Breast epithelium (tissue), 4 donors: Measurements from ENCODE around the gene ZSCAN23. TPM values are rescaled to one million over a fixed set of nuclear protein-coding genes. Genes with fewer than 3 reads are reported as not detected.

Experiments used
- DNase-seq, 2 donors: peaks; one replicate each; pipeline ENCODE4 v3.0.0-alpha.2; 2019; ENCODE audit warnings: low spot score in 2 of 2
- H3K27ac ChIP-seq, 2 donors: fragments of 200-600 bp; sonication (generic) in 1 of 2; one replicate each; pipeline ENCODE4 v1.5.1; 2016 to 2019; ENCODE audit warnings: mild to moderate bottlenecking in 1 of 2
- H3K27me3 ChIP-seq, 2 donors: fragments of 200-600 bp; sonication (generic) in 1 of 2; one replicate each; pipeline versions ENCODE4 v1.5.1 to v1.6.0; 2017 to 2019; ENCODE audit warnings: control low read depth in 1 of 2, mild to moderate bottlenecking in 1 of 2
- H3K36me3 ChIP-seq: fragments of 200-600 bp; one replicate; pipeline ENCODE4 v1.5.1; 2019
- H3K4me1 ChIP-seq, 2 donors: fragments of 200-600 bp; sonication (generic); one replicate each; pipeline ENCODE4 v1.5.1; 2016 to 2019; ENCODE audit warnings: control low read depth in 1 of 2
- H3K4me3 ChIP-seq, 3 donors: fragments of 200-600 bp; sonication (generic); 1 replicate in 2 of 3; 2 replicates in 1 of 3; pipeline ENCODE4 v1.5.1; 2016 to 2019; ENCODE audit warnings: mild to moderate bottlenecking in 3 of 3, moderate library complexity in 2 of 3
- H3K9me3 ChIP-seq, 2 donors: fragments of 200-600 bp; sonication (generic) in 1 of 2; one replicate each; pipeline ENCODE4 v1.5.1; 2016 to 2019; ENCODE audit warnings: control low read depth in 1 of 2
- POLR2A ChIP-seq: fragments of 450-650 bp; IDR thresholded peaks from one replicate; pipeline ENCODE4 v1.6.1; 2016; ENCODE audit warnings: antibody characterized with exemption, mild to moderate bottlenecking, moderate library complexity
- POLR2AphosphoS5 ChIP-seq, 3 donors: sonication (generic); formaldehyde crosslinking; IDR thresholded peaks; one replicate each; pipeline ENCODE4 v1.6.1; 2017; ENCODE audit warnings: antibody characterized with exemption in 3 of 3
- intact Hi-C: fragments of 100-400 bp; cut with DNase I; formaldehyde crosslinking; loops from one replicate; pipeline ENCODE4 v1.15.1; 2023; ENCODE audit warnings: low total_unique reads
- total RNA-seq, 3 donors: library from RNA; depleted of rRNA; stranded (reverse); fragments of >200 nt; gene quantifications; one replicate each; pipeline ENCODE4 v1.1.0, GENCODE V29; 2016
- TF ChIP-seq, protein P1 (sequence below), 3 donors: fragments of 450-650 bp; IDR thresholded peaks; one replicate each; pipeline ENCODE4 v1.5.1; 2016 to 2017; ENCODE audit warnings: antibody characterized with exemption in 3 of 3, mild to moderate bottlenecking in 3 of 3, moderate library complexity in 3 of 3

Gene ZSCAN23
- total RNA-seq, 3 donors from 2014 or later: 1.1 to 6.0 (median 5.6) TPM

DNA sequence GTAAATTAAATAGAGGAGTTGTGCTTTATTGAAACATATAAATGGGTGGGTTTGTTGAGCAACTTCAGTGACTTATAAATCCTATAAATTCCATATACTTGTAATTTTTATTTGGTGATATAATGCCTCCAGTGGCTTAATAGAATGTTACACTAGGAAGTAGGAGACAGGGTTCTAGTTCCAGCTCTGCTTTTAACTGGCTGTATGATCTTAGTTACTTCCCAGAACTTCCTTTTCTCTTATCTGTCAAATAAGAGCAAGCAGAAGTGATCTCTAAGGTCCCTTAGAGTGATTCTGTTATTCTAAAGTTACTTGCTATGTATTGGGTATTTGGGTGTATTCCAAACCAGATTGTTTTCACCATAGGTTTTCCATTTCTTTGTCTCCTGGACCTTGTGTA, 10.2 kb downstream of the ZSCAN23 start:
- Histone ChIP-seq H3K27me3 (no peaks in the 10 kb centered on the region), H3K9me3 (no peaks in the 10 kb centered on the region), H3K4me3 (no peak overlapping the region), H3K4me1 (no peaks in the 10 kb centered on the region), H3K36me3 (no peaks in the 10 kb centered on the region), H3K27ac (no peak overlapping the region)
- TF ChIP-seq POLR2A (no peak), POLR2AphosphoS5 (IDR thresholded peaks at IDR 0.05) (no peak)
- TF ChIP-seq, protein P1, sequence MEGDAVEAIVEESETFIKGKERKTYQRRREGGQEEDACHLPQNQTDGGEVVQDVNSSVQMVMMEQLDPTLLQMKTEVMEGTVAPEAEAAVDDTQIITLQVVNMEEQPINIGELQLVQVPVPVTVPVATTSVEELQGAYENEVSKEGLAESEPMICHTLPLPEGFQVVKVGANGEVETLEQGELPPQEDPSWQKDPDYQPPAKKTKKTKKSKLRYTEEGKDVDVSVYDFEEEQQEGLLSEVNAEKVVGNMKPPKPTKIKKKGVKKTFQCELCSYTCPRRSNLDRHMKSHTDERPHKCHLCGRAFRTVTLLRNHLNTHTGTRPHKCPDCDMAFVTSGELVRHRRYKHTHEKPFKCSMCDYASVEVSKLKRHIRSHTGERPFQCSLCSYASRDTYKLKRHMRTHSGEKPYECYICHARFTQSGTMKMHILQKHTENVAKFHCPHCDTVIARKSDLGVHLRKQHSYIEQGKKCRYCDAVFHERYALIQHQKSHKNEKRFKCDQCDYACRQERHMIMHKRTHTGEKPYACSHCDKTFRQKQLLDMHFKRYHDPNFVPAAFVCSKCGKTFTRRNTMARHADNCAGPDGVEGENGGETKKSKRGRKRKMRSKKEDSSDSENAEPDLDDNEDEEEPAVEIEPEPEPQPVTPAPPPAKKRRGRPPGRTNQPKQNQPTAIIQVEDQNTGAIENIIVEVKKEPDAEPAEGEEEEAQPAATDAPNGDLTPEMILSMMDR (IDR thresholded peaks at IDR 0.05): no peak
- DNase-seq: no peak
- intact Hi-C loops: no loop called here

DNA sequence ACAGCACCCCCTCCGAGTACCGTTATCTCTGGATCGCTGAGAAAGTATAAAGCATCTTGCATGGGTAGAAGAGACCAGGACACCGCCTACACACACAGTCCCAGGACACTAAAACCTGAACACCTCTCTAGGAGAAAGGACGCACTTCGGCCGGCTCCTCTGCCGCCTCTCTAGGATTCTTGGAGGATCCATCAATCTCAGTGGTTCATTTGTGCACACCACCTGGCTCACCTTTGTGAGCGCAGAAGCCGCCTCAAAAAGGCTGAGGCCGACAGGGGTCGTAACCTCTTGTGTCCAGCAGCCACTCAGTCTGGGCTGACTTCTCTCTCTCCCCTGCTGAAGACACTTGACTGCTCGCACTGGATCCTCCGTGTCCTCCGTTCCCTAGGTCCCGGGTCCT, 13.5 kb downstream of the ZSCAN23 start:
- H3K4me3 ChIP-seq: no peak overlapping the region
- no peaks in the 10 kb centered on the region for H3K36me3 ChIP-seq
- H3K27me3 ChIP-seq: no peaks in the 10 kb centered on the region
- no peak overlapping the region for H3K27ac ChIP-seq
- no peaks in the 10 kb centered on the region for H3K4me1 ChIP-seq
- no peak for DNase-seq
- H3K9me3 ChIP-seq: peaks cover 3 to 10% of the 10 kb centered on the region in 2 donors
- intact Hi-C loops: no loop called here
- no peak for TF ChIP-seq POLR2AphosphoS5 (IDR thresholded peaks at IDR 0.05)
- TF ChIP-seq POLR2A: no peak
- TF ChIP-seq, protein P1 (IDR thresholded peaks at IDR 0.05): no peak

DNA sequence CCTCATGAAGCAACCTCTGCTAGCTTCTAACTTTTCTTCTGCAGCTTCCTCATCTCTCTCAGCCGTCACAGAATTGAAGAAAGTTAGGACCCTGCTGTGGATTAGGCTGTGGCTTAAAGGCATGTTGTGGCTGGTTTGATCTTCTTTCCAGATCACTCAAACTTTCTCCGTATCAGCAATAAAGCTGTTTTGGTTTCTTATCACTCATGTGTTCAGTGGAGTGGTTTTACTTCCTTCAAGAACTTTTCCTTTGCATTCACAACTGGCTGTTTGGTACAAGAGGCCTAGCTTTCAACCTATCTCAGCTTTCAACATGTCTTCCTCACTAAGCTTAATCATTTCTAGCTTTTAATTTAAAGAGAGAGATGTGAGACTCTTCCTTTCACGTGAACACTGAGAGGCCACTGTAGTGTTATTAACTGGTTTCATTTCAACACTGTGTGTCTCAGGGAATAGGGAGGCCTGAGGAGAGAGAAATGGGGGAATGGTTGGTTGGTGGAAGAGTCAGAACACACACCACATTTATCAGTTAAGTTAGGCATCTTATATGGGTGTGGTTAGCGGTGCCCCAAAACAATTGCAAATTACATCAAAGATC, 17.2 kb downstream of the ZSCAN23 start:
- Histone ChIP-seq H3K9me3 (peaks cover 3 to 11% of the 10 kb centered on the region in 2 donors), H3K36me3 (no peaks in the 10 kb centered on the region), H3K4me1 (no peaks in the 10 kb centered on the region), H3K27ac (no peak overlapping the region), H3K27me3 (no peaks in the 10 kb centered on the region), H3K4me3 (no peak overlapping the region)
- intact Hi-C loops: no loop called here
- DNase-seq: no peak
- TF ChIP-seq, protein P1 (IDR thresholded peaks at IDR 0.05): no peak
- no peak for TF ChIP-seq POLR2A
- TF ChIP-seq POLR2AphosphoS5 (IDR thresholded peaks at IDR 0.05): no peak

DNA sequence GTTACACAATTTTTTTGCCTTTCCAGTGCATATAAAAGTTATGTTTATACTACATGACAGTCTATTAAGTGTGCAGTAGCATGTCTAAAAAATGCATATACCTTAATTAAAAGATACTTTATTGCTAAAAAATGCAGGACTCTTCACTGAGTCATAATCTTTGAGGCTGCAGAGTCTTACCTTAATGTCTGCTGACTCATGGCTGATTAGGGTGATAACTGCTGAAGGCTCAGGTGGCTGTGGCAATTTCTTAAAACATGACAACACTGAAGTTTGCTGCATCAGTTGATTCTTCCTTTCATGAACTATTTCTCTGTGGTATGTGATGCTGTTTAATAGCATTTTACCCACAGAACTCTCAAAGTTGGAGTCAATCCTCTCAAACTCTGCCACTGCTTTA, 19.1 kb downstream of the ZSCAN23 start:
- no peak overlapping the region for H3K4me3 ChIP-seq
- intact Hi-C loops: no loop called here
- H3K27ac ChIP-seq: no peak overlapping the region
- no peaks in the 10 kb centered on the region for H3K27me3 ChIP-seq
- no peak for DNase-seq
- no peak for TF ChIP-seq POLR2A
- TF ChIP-seq, protein P1 (IDR thresholded peaks at IDR 0.05): no peak
- TF ChIP-seq POLR2AphosphoS5 (IDR thresholded peaks at IDR 0.05): no peak
- peaks cover 3 to 11% of the 10 kb centered on the region in 2 donors for H3K9me3 ChIP-seq
- H3K36me3 ChIP-seq: no peaks in the 10 kb centered on the region
- H3K4me1 ChIP-seq: no peaks in the 10 kb centered on the region

DNA sequence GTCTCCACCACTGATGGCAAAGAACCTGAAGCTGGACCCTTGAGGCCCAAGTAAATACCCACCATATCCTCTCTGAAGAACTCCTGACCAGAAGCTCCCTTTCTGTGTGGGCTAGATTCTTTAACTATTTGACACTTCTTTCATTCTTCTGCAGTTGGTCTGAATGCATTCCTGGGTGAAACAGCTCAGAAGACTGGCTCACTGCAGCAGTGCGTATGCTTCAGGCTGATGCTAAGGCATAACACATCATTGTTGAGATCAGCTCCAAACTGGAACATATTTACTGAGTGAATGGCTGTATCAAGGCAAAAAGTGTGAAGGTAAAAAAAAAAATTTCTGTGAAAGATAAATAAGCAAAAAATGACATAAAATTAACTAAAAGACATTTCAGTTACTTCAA, 19.7 kb downstream of the ZSCAN23 start:
- no peaks in the 10 kb centered on the region for H3K36me3 ChIP-seq
- TF ChIP-seq, protein P1 (IDR thresholded peaks at IDR 0.05): no peak
- TF ChIP-seq POLR2AphosphoS5 (IDR thresholded peaks at IDR 0.05) (no peak), POLR2A (no peak)
- DNase-seq: no peak
- H3K9me3 ChIP-seq: peaks cover 3 to 11% of the 10 kb centered on the region in 2 donors
- H3K4me1 ChIP-seq: no peaks in the 10 kb centered on the region
- no peak overlapping the region for H3K27ac ChIP-seq
- no peak overlapping the region for H3K4me3 ChIP-seq
- no peaks in the 10 kb centered on the region for H3K27me3 ChIP-seq
- intact Hi-C loops: no loop called here
